GM12872 (cell line): ENCODE data around the gene TSHZ2.

ENCODE experiments used
- CTCF ChIP-seq: IDR thresholded peaks from 3 replicates; pipeline ENCODE4 v1.5.1; 2011; ENCODE audit warnings: low read depth, mild to moderate bottlenecking, low read length, moderate library complexity; ENCODE audit not compliant: insufficient read depth

Gene TSHZ2

GRCh38 chr20:53162251-53162835 is 190.2 kb downstream of the TSHZ2 start:
- no peak for TF ChIP-seq CTCF

- TF ChIP-seq CTCF: no peak
Measured at GRCh38 chr20:53163486-53163885, 191.3 kb downstream of the TSHZ2 start.

- no peak for TF ChIP-seq CTCF
Measured at GRCh38 chr20:53164072-53164471, 191.9 kb downstream of the TSHZ2 start.

- TF ChIP-seq CTCF: no peak
Measured at GRCh38 chr20:53165452-53165851, 193.3 kb downstream of the TSHZ2 start.

- no peak for TF ChIP-seq CTCF
Measured at GRCh38 chr20:53168491-53168890, 196.3 kb downstream of the TSHZ2 start.

GRCh38 chr20:53170196-53170595 is 198.0 kb downstream of the TSHZ2 start:
- no peak for TF ChIP-seq CTCF

- TF ChIP-seq CTCF: no peak
Measured at GRCh38 chr20:53171065-53171464, 198.9 kb downstream of the TSHZ2 start.
